NB4 (cell line): Measurements from ENCODE around the gene KIF3A.

ENCODE experiments used
- CTCF ChIP-seq: IDR thresholded peaks from one replicate; pipeline ENCODE4 v1.5.1; 2012; ENCODE audit warnings: low read depth, low read length
- MAX ChIP-seq: IDR thresholded peaks from 2 replicates; pipeline ENCODE4 v1.6.1; 2011; ENCODE audit warnings: low read depth, low read length
- MYC ChIP-seq: IDR thresholded peaks from 2 replicates; pipeline ENCODE4 v1.6.1; 2011; ENCODE audit warnings: low read depth, low read length
- POLR2A ChIP-seq: IDR thresholded peaks from 2 replicates; pipeline ENCODE4 v1.6.1; 2011; ENCODE audit warnings: mild to moderate bottlenecking; ENCODE audit not compliant: insufficient read length; ENCODE audit errors: extremely low read depth

GRCh38 chr5:132669966-132670882, 67.1 kb downstream of the KIF3A start:
- no peak for TF ChIP-seq CTCF
- TF ChIP-seq MAX: no peak
- TF ChIP-seq POLR2A: no peak
- TF ChIP-seq MYC: no peak
